OCI-LY1 (cell line): ENCODE measurements around the gene C9.

Experiments used
- H2AFZ ChIP-seq: fragments of 200-600 bp; sonication (generic), shearing (Covaris generic); 2 replicates; pipeline ENCODE4 v1.6.0; 2014; ENCODE audit warnings: antibody characterized with exemption, mild to moderate bottlenecking, low read length
- H3F3A ChIP-seq: fragments of 200-600 bp; sonication (generic), shearing (Covaris generic); 2 replicates; pipeline ENCODE4 v1.6.0; 2014; ENCODE audit warnings: mild to moderate bottlenecking, antibody characterized with exemption, low read length, moderate library complexity; ENCODE audit not compliant: insufficient read depth
- H3K27ac ChIP-seq: fragments of 200-600 bp; sonication (generic); 2 replicates; pipeline ENCODE4 v1.5.1; 2014; ENCODE audit warnings: low read length, mixed run types, mild to moderate bottlenecking, low read depth; ENCODE audit not compliant: poor library complexity, severe bottlenecking
- H3K27me3 ChIP-seq: fragments of 200-600 bp; sonication (generic); 2 replicates; pipeline ENCODE4 v1.6.0; 2014; ENCODE audit warnings: antibody characterized with exemption, mild to moderate bottlenecking, low read length, moderate library complexity; ENCODE audit not compliant: insufficient read depth
- H3K36me3 ChIP-seq: fragments of 200-600 bp; sonication (generic); 2 replicates; pipeline ENCODE4 v1.6.1; 2014; ENCODE audit warnings: mild to moderate bottlenecking, antibody characterized with exemption, low read length, moderate library complexity, mixed read lengths; ENCODE audit not compliant: insufficient read depth
- H3K4me1 ChIP-seq: fragments of 200-600 bp; sonication (generic); 2 replicates; pipeline ENCODE4 v1.5.1; 2014; ENCODE audit warnings: mild to moderate bottlenecking, low read length, moderate library complexity; ENCODE audit not compliant: insufficient read depth, severe bottlenecking
- H3K4me2 ChIP-seq: fragments of 200-600 bp; sonication (generic), shearing (Covaris generic); 2 replicates; pipeline ENCODE4 v1.6.1; 2014; ENCODE audit warnings: low read length
- H3K4me3 ChIP-seq: fragments of 200-600 bp; sonication (generic); 2 replicates; pipeline ENCODE4 v1.5.1; 2014; ENCODE audit warnings: low read length, low read depth, mild to moderate bottlenecking, mixed read lengths; ENCODE audit not compliant: poor library complexity, severe bottlenecking
- H3K79me2 ChIP-seq: fragments of 200-600 bp; shearing (Covaris generic); 2 replicates; pipeline ENCODE4 v1.6.1; 2016; ENCODE audit warnings: mixed run types, low read length, mixed read lengths; ENCODE audit not compliant: insufficient read depth
- H3K9ac ChIP-seq: fragments of 200-600 bp; sonication (generic), shearing (Covaris generic); 2 replicates; pipeline ENCODE4 v1.6.1; 2014; ENCODE audit warnings: mild to moderate bottlenecking, low read length, mixed read lengths
- H3K9me2 ChIP-seq: fragments of 200-600 bp; sonication (generic), shearing (Covaris generic); 2 replicates; pipeline ENCODE4 v1.6.1; 2014; ENCODE audit warnings: low read depth, mild to moderate bottlenecking, low read length, mixed read lengths
- H3K9me3 ChIP-seq: fragments of 200-600 bp; shearing (Covaris generic); 2 replicates; pipeline ENCODE4 v1.6.1; 2014; ENCODE audit warnings: low read length, mixed read lengths
- H4K20me1 ChIP-seq: fragments of 200-600 bp; sonication (generic), shearing (Covaris generic); 2 replicates; pipeline ENCODE4 v1.6.0; 2016; ENCODE audit warnings: mild to moderate bottlenecking, low read length; ENCODE audit not compliant: insufficient read depth
- EZH2 ChIP-seq: fragments of 200-600 bp; sonication (generic), shearing (Covaris generic); IDR thresholded peaks from 2 replicates; pipeline ENCODE4 v1.8.0; 2017; ENCODE audit warnings: borderline replicate concordance, mixed run types, mild to moderate bottlenecking, antibody characterized with exemption, low read length, moderate library complexity, mixed read lengths
- TF ChIP-seq, protein P1 (sequence below): fragments of 200-600 bp; sonication (generic), shearing (Covaris generic); IDR thresholded peaks from 2 replicates; pipeline ENCODE4 v1.5.1; 2017; ENCODE audit warnings: mild to moderate bottlenecking, antibody characterized with exemption, low read length, moderate library complexity, mixed read lengths

The C9 gene

DNA sequence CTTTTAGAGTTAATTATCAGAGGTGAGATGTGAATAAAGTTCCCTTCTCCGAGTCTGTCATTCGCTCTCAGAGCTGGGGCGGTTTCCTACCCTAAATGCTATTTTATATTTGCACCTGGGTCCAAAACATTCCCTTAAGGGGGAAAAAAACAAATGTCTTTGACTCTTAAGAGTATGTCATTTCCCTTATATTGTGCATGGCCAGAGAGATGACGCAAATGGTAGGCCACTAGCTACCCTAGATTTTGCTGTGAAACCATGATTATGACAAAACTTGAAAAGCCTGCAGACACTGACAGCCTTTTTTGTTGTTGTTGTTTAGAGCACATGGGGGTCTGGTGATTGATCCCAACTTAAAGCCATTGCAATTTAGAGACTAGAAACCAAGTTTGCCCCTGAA is 47.7 kb upstream of the C9 start:
- no peaks in the 10 kb centered on the region for H3K36me3 ChIP-seq
- H3K9me3 ChIP-seq, result no peaks in the 10 kb centered on the region
- H3K27me3 ChIP-seq, result no peaks in the 10 kb centered on the region
- no peak overlapping the region for H3K9ac ChIP-seq
- TF ChIP-seq, protein P1, sequence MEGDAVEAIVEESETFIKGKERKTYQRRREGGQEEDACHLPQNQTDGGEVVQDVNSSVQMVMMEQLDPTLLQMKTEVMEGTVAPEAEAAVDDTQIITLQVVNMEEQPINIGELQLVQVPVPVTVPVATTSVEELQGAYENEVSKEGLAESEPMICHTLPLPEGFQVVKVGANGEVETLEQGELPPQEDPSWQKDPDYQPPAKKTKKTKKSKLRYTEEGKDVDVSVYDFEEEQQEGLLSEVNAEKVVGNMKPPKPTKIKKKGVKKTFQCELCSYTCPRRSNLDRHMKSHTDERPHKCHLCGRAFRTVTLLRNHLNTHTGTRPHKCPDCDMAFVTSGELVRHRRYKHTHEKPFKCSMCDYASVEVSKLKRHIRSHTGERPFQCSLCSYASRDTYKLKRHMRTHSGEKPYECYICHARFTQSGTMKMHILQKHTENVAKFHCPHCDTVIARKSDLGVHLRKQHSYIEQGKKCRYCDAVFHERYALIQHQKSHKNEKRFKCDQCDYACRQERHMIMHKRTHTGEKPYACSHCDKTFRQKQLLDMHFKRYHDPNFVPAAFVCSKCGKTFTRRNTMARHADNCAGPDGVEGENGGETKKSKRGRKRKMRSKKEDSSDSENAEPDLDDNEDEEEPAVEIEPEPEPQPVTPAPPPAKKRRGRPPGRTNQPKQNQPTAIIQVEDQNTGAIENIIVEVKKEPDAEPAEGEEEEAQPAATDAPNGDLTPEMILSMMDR, result no peak
- no peak for TF ChIP-seq EZH2
- no peak overlapping the region for H3K27ac ChIP-seq
- no peak overlapping the region for H3K4me3 ChIP-seq
- H3K4me2 ChIP-seq, result no peak overlapping the region
- no peaks in the 10 kb centered on the region for H3K9me2 ChIP-seq
- no peak overlapping the region for H2AFZ ChIP-seq
- no peaks in the 10 kb centered on the region for H3K79me2 ChIP-seq
- H4K20me1 ChIP-seq, result no peaks in the 10 kb centered on the region
- no peaks in the 10 kb centered on the region for H3F3A ChIP-seq
- H3K4me1 ChIP-seq, result no peaks in the 10 kb centered on the region

GRCh38 chr5:39411061-39411460 is 46.8 kb upstream of the C9 start:
- H3K4me2 ChIP-seq, result no peak overlapping the region
- no peaks in the 10 kb centered on the region for H3K9me2 ChIP-seq

GRCh38 chr5:39409033-39409432 is 44.7 kb upstream of the C9 start:
- TF ChIP-seq, protein P1, result no peak
- no peak for TF ChIP-seq EZH2
- Histone ChIP-seq H2AFZ (no peak overlapping the region), H3K4me1 (no peaks in the 10 kb centered on the region), H3K27me3 (no peaks in the 10 kb centered on the region), H3K79me2 (no peaks in the 10 kb centered on the region), H3K9ac (no peak overlapping the region), H3F3A (no peaks in the 10 kb centered on the region), H3K36me3 (no peaks in the 10 kb centered on the region), H3K9me3 (no peaks in the 10 kb centered on the region), H3K27ac (no peak overlapping the region), H3K4me2 (no peak overlapping the region), H4K20me1 (no peaks in the 10 kb centered on the region), H3K9me2 (no peaks in the 10 kb centered on the region), H3K4me3 (no peak overlapping the region)

More at GRCh38 chr5:39411061-39411460, 46.8 kb upstream of the C9 start:
- H2AFZ ChIP-seq, result no peak overlapping the region
- no peak overlapping the region for H3K27ac ChIP-seq
- no peaks in the 10 kb centered on the region for H3K36me3 ChIP-seq
- no peaks in the 10 kb centered on the region for H3F3A ChIP-seq
- H3K4me1 ChIP-seq, result no peaks in the 10 kb centered on the region
- no peaks in the 10 kb centered on the region for H4K20me1 ChIP-seq
- no peaks in the 10 kb centered on the region for H3K9me3 ChIP-seq
- H3K4me3 ChIP-seq, result no peak overlapping the region
- no peaks in the 10 kb centered on the region for H3K79me2 ChIP-seq
- H3K27me3 ChIP-seq, result no peaks in the 10 kb centered on the region
- no peak overlapping the region for H3K9ac ChIP-seq
- TF ChIP-seq, protein P1, result no peak
- TF ChIP-seq EZH2, result no peak
